WTC11 (cell line): ENCODE measurements around the gene MOBP. TPM values are rescaled to one million over a fixed set of nuclear protein-coding genes. Genes with fewer than 3 reads are reported as not detected.

ENCODE experiments used
- ATAC-seq: fragments of 200-7000 bp; cut with Tn5 transposase; 2 replicates; pipeline ENCODE4 v1.10.0; 2021; ENCODE audit warnings: mild to moderate bottlenecking, moderate library complexity
- CTCF ChIA-PET: fragments of 300-600 bp; sonication (Branson Sonifier 250); formaldehyde crosslinking; loops from one replicate; lab custom pipeline; 2021; ENCODE audit warnings: antibody characterized with exemption; lab: Charles Lee
- POLR2A ChIA-PET: fragments of 350-600 bp; sonication (Branson Sonifier 250); formaldehyde crosslinking; loops from one replicate; lab custom pipeline; 2021; ENCODE audit warnings: antibody characterized with exemption; lab: Charles Lee
- DNase-seq: peaks from one replicate; pipeline ENCODE4 v3.0.0; 2021; ENCODE audit warnings: low spot score
- H3K27ac Mint-ChIP-seq: 2 replicates; pipeline ENCODE4 v1.8.0; 2021; ENCODE audit warnings: mixed read lengths
- H3K27me3 Mint-ChIP-seq: 2 replicates; pipeline ENCODE4 v1.8.0; 2021; ENCODE audit warnings: low read depth, mild to moderate bottlenecking, moderate library complexity, mixed read lengths
- H3K36me3 Mint-ChIP-seq: 2 replicates; pipeline ENCODE4 v1.8.0; 2021; ENCODE audit warnings: mixed read lengths
- H3K4me1 Mint-ChIP-seq: 2 replicates; pipeline ENCODE4 v1.8.0; 2022; ENCODE audit warnings: mixed read lengths
- H3K4me3 Mint-ChIP-seq: 2 replicates; pipeline ENCODE4 v1.8.0; 2021; ENCODE audit warnings: mild to moderate bottlenecking, moderate library complexity, mixed read lengths
- H3K9me3 Mint-ChIP-seq: 2 replicates; pipeline ENCODE4 v1.8.0; 2021; ENCODE audit warnings: mixed read lengths
- ATF2 ChIP-seq: sonication (generic); formaldehyde crosslinking; IDR thresholded peaks from 2 replicates; pipeline ENCODE4 v1.8.1; 2022; ENCODE audit warnings: low read depth, missing genetic modification reagents, borderline replicate concordance
- CBFB ChIP-seq: sonication (generic); formaldehyde crosslinking; IDR thresholded peaks from 2 replicates; pipeline ENCODE4 v1.8.1; 2022; ENCODE audit warnings: mild to moderate bottlenecking, low read depth, missing genetic modification reagents
- CREM ChIP-seq: sonication (generic); formaldehyde crosslinking; IDR thresholded peaks from 2 replicates; pipeline ENCODE4 v1.8.1; 2022; ENCODE audit warnings: mild to moderate bottlenecking, missing genetic modification reagents, moderate library complexity
- E2F5 ChIP-seq: sonication (generic); formaldehyde crosslinking; IDR thresholded peaks from 2 replicates; pipeline ENCODE4 v1.8.1; 2022; ENCODE audit warnings: mild to moderate bottlenecking, moderate library complexity, missing genetic modification reagents
- EMX1 ChIP-seq: fragments of 250-450 bp; sonication (Bioruptor Pico); IDR thresholded peaks from 2 replicates; pipeline ENCODE4 v1.8.0; 2021; ENCODE audit warnings: mild to moderate bottlenecking
- FOXK1 ChIP-seq: sonication (generic); formaldehyde crosslinking; IDR thresholded peaks from 2 replicates; pipeline ENCODE4 v1.8.0; 2022; ENCODE audit warnings: mild to moderate bottlenecking, moderate library complexity, missing genetic modification reagents
- HMGA2 ChIP-seq: fragments of 250-450 bp; sonication (Bioruptor Pico); IDR thresholded peaks from 2 replicates; pipeline ENCODE4 v1.4.0; 2021; ENCODE audit warnings: mild to moderate bottlenecking, moderate library complexity
- JAZF1 ChIP-seq: fragments of 250-450 bp; sonication (Bioruptor Pico); IDR thresholded peaks from 2 replicates; pipeline ENCODE4 v1.9.0; 2021; ENCODE audit warnings: moderate library complexity, mild to moderate bottlenecking, inconsistent platforms
- KAT7 ChIP-seq: sonication (generic); formaldehyde crosslinking; IDR thresholded peaks from 2 replicates; pipeline ENCODE4 v1.8.1; 2023; ENCODE audit warnings: missing genetic modification reagents, mild to moderate bottlenecking, borderline replicate concordance
- MAX ChIP-seq: sonication (generic); formaldehyde crosslinking; IDR thresholded peaks from 2 replicates; pipeline ENCODE4 v1.8.0; 2022; ENCODE audit warnings: mild to moderate bottlenecking, missing genetic modification reagents
- MXD4 ChIP-seq: fragments of 250-450 bp; sonication (Bioruptor Pico); IDR thresholded peaks from 2 replicates; pipeline ENCODE4 v1.8.0; 2021; ENCODE audit warnings: mild to moderate bottlenecking, moderate library complexity, borderline replicate concordance
- MYBL2 ChIP-seq: sonication (generic); formaldehyde crosslinking; IDR thresholded peaks from 2 replicates; pipeline ENCODE4 v1.8.1; 2023; ENCODE audit warnings: mild to moderate bottlenecking, moderate library complexity, missing genetic modification reagents
- NFE2L1 ChIP-seq: sonication (generic); formaldehyde crosslinking; IDR thresholded peaks from 2 replicates; pipeline ENCODE4 v1.8.1; 2023; ENCODE audit warnings: missing genetic modification reagents
- NFYB ChIP-seq: sonication (generic); formaldehyde crosslinking; conservative IDR thresholded peaks from 2 replicates; pipeline ENCODE4 v1.8.0; 2022; ENCODE audit warnings: low read depth, missing genetic modification reagents
- NR1H2 ChIP-seq: sonication (generic); formaldehyde crosslinking; IDR thresholded peaks from 2 replicates; pipeline ENCODE4 v1.9.0; 2021; ENCODE audit warnings: mild to moderate bottlenecking, moderate library complexity, missing genetic modification reagents
- NR3C1 ChIP-seq: sonication (generic); formaldehyde crosslinking; conservative IDR thresholded peaks from 2 replicates; pipeline ENCODE4 v1.8.1; 2023; ENCODE audit warnings: low read depth, mild to moderate bottlenecking, missing genetic modification reagents
- OVOL2 ChIP-seq: fragments of 250-450 bp; sonication (Bioruptor Pico); IDR thresholded peaks from 2 replicates; pipeline ENCODE4 v1.9.0; 2021; ENCODE audit warnings: mild to moderate bottlenecking, borderline replicate concordance
- RORB ChIP-seq: fragments of 250-450 bp; sonication (Bioruptor Pico); IDR thresholded peaks from 2 replicates; pipeline ENCODE4 v1.9.0; 2021; ENCODE audit warnings: mild to moderate bottlenecking
- SMAD4 ChIP-seq: sonication (generic); formaldehyde crosslinking; IDR thresholded peaks from 2 replicates; pipeline ENCODE4 v1.8.0; 2022; ENCODE audit warnings: mild to moderate bottlenecking, missing genetic modification reagents
- SOX15 ChIP-seq: fragments of 250-450 bp; sonication (Bioruptor Pico); IDR thresholded peaks from 2 replicates; pipeline ENCODE4 v1.9.0; 2021; ENCODE audit warnings: mild to moderate bottlenecking
- TCF7 ChIP-seq: sonication (generic); formaldehyde crosslinking; IDR thresholded peaks from 2 replicates; pipeline ENCODE4 v1.8.0; 2022; ENCODE audit warnings: mild to moderate bottlenecking, low read depth, missing genetic modification reagents, moderate library complexity
- ZNF138 ChIP-seq: sonication (generic); formaldehyde crosslinking; conservative IDR thresholded peaks from 2 replicates; pipeline ENCODE4 v1.8.1; 2022; ENCODE audit warnings: mild to moderate bottlenecking, moderate library complexity, missing genetic modification reagents
- ZNF281 ChIP-seq: sonication (generic); formaldehyde crosslinking; IDR thresholded peaks from 2 replicates; pipeline ENCODE4 v1.8.0; 2023; ENCODE audit warnings: mild to moderate bottlenecking, missing genetic modification reagents
- ZNF416 ChIP-seq: fragments of 250-450 bp; sonication (Bioruptor Pico); IDR thresholded peaks from 2 replicates; pipeline ENCODE4 v1.9.0; 2021; ENCODE audit warnings: mild to moderate bottlenecking, inconsistent platforms
- ZNF423 ChIP-seq: fragments of 250-450 bp; sonication (Bioruptor Pico); IDR thresholded peaks from 2 replicates; pipeline ENCODE4 v2.1.2; 2022; ENCODE audit warnings: mild to moderate bottlenecking, moderate library complexity
- ZNF671 ChIP-seq: fragments of 250-450 bp; sonication (Bioruptor Pico); IDR thresholded peaks from 2 replicates; pipeline ENCODE4 v1.8.0; 2021; ENCODE audit warnings: mild to moderate bottlenecking
- total RNA-seq: library from RNA; stranded (reverse); gene quantifications from 3 replicates; pipeline ENCODE4 v1.2.3, GENCODE V29; 2021
- TF ChIP-seq, protein P1 (sequence below): fragments of 200-600 bp; IDR thresholded peaks from 2 replicates; pipeline ENCODE4 v1.8.0; 2022; ENCODE audit warnings: antibody characterized with exemption
- TF ChIP-seq, protein P2 (sequence below): sonication (generic); formaldehyde crosslinking; IDR thresholded peaks from 2 replicates; pipeline ENCODE4 v1.8.1; 2022; ENCODE audit warnings: mild to moderate bottlenecking, missing genetic modification reagents, moderate library complexity, borderline replicate concordance
- TF ChIP-seq, protein P3 (sequence below): sonication (generic); formaldehyde crosslinking; IDR thresholded peaks from 2 replicates; pipeline ENCODE4 v1.8.0; 2022; ENCODE audit warnings: mild to moderate bottlenecking, missing genetic modification reagents

MOBP gene
- total RNA-seq, 1 experiment from 2014 or later = 0.13 TPM

DNA sequence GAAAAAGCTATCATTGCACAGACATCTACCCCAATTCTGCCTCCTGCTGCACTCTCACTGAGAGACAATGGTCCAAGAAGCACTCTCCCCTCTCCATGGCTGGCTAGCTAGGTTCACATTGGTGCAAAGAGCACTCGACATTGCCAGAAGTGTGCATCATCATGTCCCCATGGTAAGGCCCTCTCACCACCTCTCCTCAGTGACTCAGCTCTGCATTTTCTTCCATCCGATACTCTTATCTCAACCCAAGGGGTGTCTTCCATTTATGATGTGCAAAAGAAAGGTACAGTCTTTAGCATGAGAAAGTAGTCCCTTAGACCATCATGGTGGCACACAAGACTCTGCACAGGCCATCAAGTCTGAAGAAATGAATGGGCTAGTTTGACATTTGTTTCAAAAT, 46.9 kb upstream of the MOBP start:
- H3K36me3 Mint-ChIP-seq = peaks cover 2% of the 10 kb centered on the region; the same call in 1 of the 2 replicates
- no peak overlapping the region for H3K4me3 Mint-ChIP-seq
- peaks cover 5% of the 10 kb centered on the region; the same call in 1 of the 2 replicates for H3K9me3 Mint-ChIP-seq
- DNase-seq (no peak), ATAC-seq (no peak)
- peaks cover 21% of the 10 kb centered on the region for H3K4me1 Mint-ChIP-seq
- ChIA-PET CTCF (no interaction called here), POLR2A (no interaction called here)
- no peak for TF ChIP-seq NFYB (CRISPR knock-in tag)
- TF ChIP-seq JAZF1 = no peak
- TF ChIP-seq FOXK1 = no peak
- TF ChIP-seq CREM (CRISPR knock-in tag) = no peak
- TF ChIP-seq MAX (CRISPR knock-in tag) = no peak
- TF ChIP-seq E2F5 = no peak
- TF ChIP-seq, protein P1, sequence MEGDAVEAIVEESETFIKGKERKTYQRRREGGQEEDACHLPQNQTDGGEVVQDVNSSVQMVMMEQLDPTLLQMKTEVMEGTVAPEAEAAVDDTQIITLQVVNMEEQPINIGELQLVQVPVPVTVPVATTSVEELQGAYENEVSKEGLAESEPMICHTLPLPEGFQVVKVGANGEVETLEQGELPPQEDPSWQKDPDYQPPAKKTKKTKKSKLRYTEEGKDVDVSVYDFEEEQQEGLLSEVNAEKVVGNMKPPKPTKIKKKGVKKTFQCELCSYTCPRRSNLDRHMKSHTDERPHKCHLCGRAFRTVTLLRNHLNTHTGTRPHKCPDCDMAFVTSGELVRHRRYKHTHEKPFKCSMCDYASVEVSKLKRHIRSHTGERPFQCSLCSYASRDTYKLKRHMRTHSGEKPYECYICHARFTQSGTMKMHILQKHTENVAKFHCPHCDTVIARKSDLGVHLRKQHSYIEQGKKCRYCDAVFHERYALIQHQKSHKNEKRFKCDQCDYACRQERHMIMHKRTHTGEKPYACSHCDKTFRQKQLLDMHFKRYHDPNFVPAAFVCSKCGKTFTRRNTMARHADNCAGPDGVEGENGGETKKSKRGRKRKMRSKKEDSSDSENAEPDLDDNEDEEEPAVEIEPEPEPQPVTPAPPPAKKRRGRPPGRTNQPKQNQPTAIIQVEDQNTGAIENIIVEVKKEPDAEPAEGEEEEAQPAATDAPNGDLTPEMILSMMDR = no peak
- no peak for TF ChIP-seq MYBL2 (CRISPR knock-in tag)
- no peak for TF ChIP-seq EMX1 (CRISPR knock-in tag)
- no peak for TF ChIP-seq KAT7 (CRISPR knock-in tag)
- no peak for TF ChIP-seq OVOL2 (CRISPR knock-in tag)
- TF ChIP-seq, protein P2, sequence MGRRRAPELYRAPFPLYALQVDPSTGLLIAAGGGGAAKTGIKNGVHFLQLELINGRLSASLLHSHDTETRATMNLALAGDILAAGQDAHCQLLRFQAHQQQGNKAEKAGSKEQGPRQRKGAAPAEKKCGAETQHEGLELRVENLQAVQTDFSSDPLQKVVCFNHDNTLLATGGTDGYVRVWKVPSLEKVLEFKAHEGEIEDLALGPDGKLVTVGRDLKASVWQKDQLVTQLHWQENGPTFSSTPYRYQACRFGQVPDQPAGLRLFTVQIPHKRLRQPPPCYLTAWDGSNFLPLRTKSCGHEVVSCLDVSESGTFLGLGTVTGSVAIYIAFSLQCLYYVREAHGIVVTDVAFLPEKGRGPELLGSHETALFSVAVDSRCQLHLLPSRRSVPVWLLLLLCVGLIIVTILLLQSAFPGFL (CRISPR knock-in tag) = no peak
- TF ChIP-seq CBFB (CRISPR knock-in tag) = no peak
- no peak for TF ChIP-seq HMGA2
- TF ChIP-seq ZNF138 (CRISPR knock-in tag) = no peak
- TF ChIP-seq ZNF671 = no peak
- no peak for TF ChIP-seq MXD4 (CRISPR knock-in tag)
- TF ChIP-seq NFE2L1 (CRISPR knock-in tag) = no peak
- no peak for TF ChIP-seq NR3C1 (CRISPR knock-in tag)
- TF ChIP-seq ATF2 (CRISPR knock-in tag) = no peak
- H3K27me3 Mint-ChIP-seq = no peaks in the 10 kb centered on the region; the same call in 1 of the 2 replicates
- no peak overlapping the region for H3K27ac Mint-ChIP-seq

DNA sequence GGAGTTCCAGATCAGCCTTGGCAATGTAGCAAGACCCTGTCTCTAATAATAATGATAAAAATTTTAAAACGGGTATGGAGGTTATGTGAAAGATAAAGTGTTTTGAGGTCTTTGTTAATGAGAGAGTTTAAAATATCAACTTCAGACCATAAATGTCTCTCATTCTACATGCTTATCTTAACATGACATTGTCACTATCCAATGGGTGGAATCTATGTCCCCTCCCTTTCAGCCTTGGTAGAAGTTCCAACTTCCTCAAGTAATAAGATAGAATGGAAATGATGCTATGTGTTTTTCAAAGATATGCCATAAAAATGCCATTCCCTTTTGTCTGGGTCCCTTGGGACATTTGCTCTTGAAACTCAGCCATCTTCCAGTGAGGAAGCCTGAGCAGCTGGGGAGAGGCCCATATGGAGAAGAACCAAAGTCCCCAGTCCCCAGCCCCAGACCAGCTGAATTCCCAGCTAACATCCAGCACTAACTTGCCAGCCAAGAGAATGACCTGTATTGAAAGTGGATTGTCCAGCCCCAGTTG, 44.0 kb upstream of the MOBP start:
- ChIA-PET POLR2A (no interaction called here), CTCF (no interaction called here)
- Mint-ChIP-seq H3K27ac (no peak overlapping the region), H3K4me1 (peaks cover 11% of the 10 kb centered on the region), H3K36me3 (peaks cover 2% of the 10 kb centered on the region; the same call in 1 of the 2 replicates), H3K27me3 (no peaks in the 10 kb centered on the region; the same call in 1 of the 2 replicates), H3K9me3 (peaks cover 5% of the 10 kb centered on the region; the same call in 1 of the 2 replicates), H3K4me3 (no peak overlapping the region)
- no peak for ATAC-seq
- DNase-seq = no peak
- TF ChIP-seq RORB (no peak), SOX15 (CRISPR knock-in tag) (no peak), ZNF281 (no peak), TCF7 (no peak), ZNF416 (CRISPR knock-in tag) (no peak), ZNF423 (no peak), NR1H2 (no peak), SMAD4 (CRISPR knock-in tag) (no peak)
- TF ChIP-seq, protein P3, sequence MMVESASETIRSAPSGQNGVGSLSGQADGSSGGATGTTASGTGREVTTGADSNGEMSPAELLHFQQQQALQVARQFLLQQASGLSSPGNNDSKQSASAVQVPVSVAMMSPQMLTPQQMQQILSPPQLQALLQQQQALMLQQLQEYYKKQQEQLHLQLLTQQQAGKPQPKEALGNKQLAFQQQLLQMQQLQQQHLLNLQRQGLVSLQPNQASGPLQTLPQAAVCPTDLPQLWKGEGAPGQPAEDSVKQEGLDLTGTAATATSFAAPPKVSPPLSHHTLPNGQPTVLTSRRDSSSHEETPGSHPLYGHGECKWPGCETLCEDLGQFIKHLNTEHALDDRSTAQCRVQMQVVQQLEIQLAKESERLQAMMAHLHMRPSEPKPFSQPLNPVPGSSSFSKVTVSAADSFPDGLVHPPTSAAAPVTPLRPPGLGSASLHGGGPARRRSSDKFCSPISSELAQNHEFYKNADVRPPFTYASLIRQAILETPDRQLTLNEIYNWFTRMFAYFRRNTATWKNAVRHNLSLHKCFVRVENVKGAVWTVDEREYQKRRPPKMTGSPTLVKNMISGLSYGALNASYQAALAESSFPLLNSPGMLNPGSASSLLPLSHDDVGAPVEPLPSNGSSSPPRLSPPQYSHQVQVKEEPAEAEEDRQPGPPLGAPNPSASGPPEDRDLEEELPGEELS (CRISPR knock-in tag) = no peak
